ENCODE data around the gene C15orf61. TPM values are rescaled to one million over a fixed set of nuclear protein-coding genes. Genes with fewer than 3 reads are reported as not detected.

C15orf61 gene
- total RNA-seq, 1 donor = 10.1 TPM

GRCh38 chr15:67501177-67501835 lies 19.6 kb upstream of the C15orf61 start:
- no peak overlapping the region for H3K27ac ChIP-seq (ENCODE audit: low read depth, low read length)
- H2AFZ ChIP-seq (ENCODE audit: low read length) = no peak overlapping the region
- peaks cover 5% of the 10 kb centered on the region for H3K4me1 ChIP-seq (ENCODE audit: insufficient read depth, low read length)
- DNase-seq (ENCODE audit: insufficient read length, low spot score, missing footprints) = no peak
- TF ChIP-seq CTCF (IDR thresholded peaks at IDR 0.05; ENCODE audit: extremely low read depth, low read depth, low read length) = peak; percentile 52
- no peak overlapping the region for H3K4me2 ChIP-seq (ENCODE audit: insufficient read depth, low read length)
- no peak overlapping the region for H3K4me3 ChIP-seq (ENCODE audit: insufficient read depth, low read length)
- no peaks in the 10 kb centered on the region for H3K79me2 ChIP-seq (ENCODE audit: insufficient read depth, low read length)
- H4K20me1 ChIP-seq (ENCODE audit: insufficient read depth, low read length) = no peaks in the 10 kb centered on the region
- H3K27me3 ChIP-seq (ENCODE audit: insufficient read depth, low read length) = no peaks in the 10 kb centered on the region
- H3K36me3 ChIP-seq (ENCODE audit: insufficient read depth, low read length) = no peaks in the 10 kb centered on the region
- no peaks in the 10 kb centered on the region for H3K9me3 ChIP-seq (ENCODE audit: low read depth, low read length)

GRCh38 chr15:67501836-67502461 lies 19.0 kb upstream of the C15orf61 start:
- no peaks in the 10 kb centered on the region for H4K20me1 ChIP-seq (ENCODE audit: insufficient read depth, low read length)
- no peak overlapping the region for H3K4me3 ChIP-seq (ENCODE audit: insufficient read depth, low read length)
- no peak for DNase-seq (ENCODE audit: insufficient read length, low spot score, missing footprints)
- no peaks in the 10 kb centered on the region for H3K36me3 ChIP-seq (ENCODE audit: insufficient read depth, low read length)
- H3K4me1 ChIP-seq (ENCODE audit: insufficient read depth, low read length) = peaks cover 5% of the 10 kb centered on the region
- no peaks in the 10 kb centered on the region for H3K9me3 ChIP-seq (ENCODE audit: low read depth, low read length)
- no peak overlapping the region for H3K4me2 ChIP-seq (ENCODE audit: insufficient read depth, low read length)
- no peak for TF ChIP-seq CTCF (IDR thresholded peaks at IDR 0.05; ENCODE audit: extremely low read depth, low read depth, low read length)
- no peaks in the 10 kb centered on the region for H3K27me3 ChIP-seq (ENCODE audit: insufficient read depth, low read length)
- no peak overlapping the region for H3K27ac ChIP-seq (ENCODE audit: low read depth, low read length)
- no peaks in the 10 kb centered on the region for H3K79me2 ChIP-seq (ENCODE audit: insufficient read depth, low read length)
- H2AFZ ChIP-seq (ENCODE audit: low read length) = peak overlapping the region; percentile 3

GRCh38 chr15:67504056-67504455 lies 16.9 kb upstream of the C15orf61 start:
- H4K20me1 ChIP-seq (ENCODE audit: insufficient read depth, low read length) = no peaks in the 10 kb centered on the region
- no peak for TF ChIP-seq CTCF (IDR thresholded peaks at IDR 0.05; ENCODE audit: extremely low read depth, low read depth, low read length)
- no peak overlapping the region for H3K4me3 ChIP-seq (ENCODE audit: insufficient read depth, low read length)
- peaks cover 21% of the 10 kb centered on the region for H3K4me1 ChIP-seq (ENCODE audit: insufficient read depth, low read length)
- no peak overlapping the region for H3K4me2 ChIP-seq (ENCODE audit: insufficient read depth, low read length)
- no peak overlapping the region for H3K27ac ChIP-seq (ENCODE audit: low read depth, low read length)
- H3K36me3 ChIP-seq (ENCODE audit: insufficient read depth, low read length) = no peaks in the 10 kb centered on the region
- H3K79me2 ChIP-seq (ENCODE audit: insufficient read depth, low read length) = no peaks in the 10 kb centered on the region
- no peaks in the 10 kb centered on the region for H3K9me3 ChIP-seq (ENCODE audit: low read depth, low read length)
- H3K27me3 ChIP-seq (ENCODE audit: insufficient read depth, low read length) = no peaks in the 10 kb centered on the region
- H2AFZ ChIP-seq (ENCODE audit: low read length) = no peak overlapping the region
- DNase-seq (ENCODE audit: insufficient read length, low spot score, missing footprints) = no peak

GRCh38 chr15:67504796-67505195 lies 16.1 kb upstream of the C15orf61 start:
- Histone ChIP-seq H3K4me3 (ENCODE audit: insufficient read depth, low read length) (no peak overlapping the region), H3K4me1 (ENCODE audit: insufficient read depth, low read length) (peaks cover 21% of the 10 kb centered on the region), H3K27ac (ENCODE audit: low read depth, low read length) (no peak overlapping the region), H4K20me1 (ENCODE audit: insufficient read depth, low read length) (no peaks in the 10 kb centered on the region), H3K27me3 (ENCODE audit: insufficient read depth, low read length) (no peaks in the 10 kb centered on the region), H3K36me3 (ENCODE audit: insufficient read depth, low read length) (no peaks in the 10 kb centered on the region), H3K79me2 (ENCODE audit: insufficient read depth, low read length) (no peaks in the 10 kb centered on the region), H3K4me2 (ENCODE audit: insufficient read depth, low read length) (no peak overlapping the region), H2AFZ (ENCODE audit: low read length) (no peak overlapping the region), H3K9me3 (ENCODE audit: low read depth, low read length) (no peaks in the 10 kb centered on the region)
- DNase-seq (ENCODE audit: insufficient read length, low spot score, missing footprints) = no peak
- TF ChIP-seq CTCF (IDR thresholded peaks at IDR 0.05; ENCODE audit: extremely low read depth, low read depth, low read length) = no peak

Data from osteoblast (primary cell).